ENCODE data around the gene CDX1.

- TF ChIP-seq POU2F2 (IDR thresholded peaks at IDR 0.05; ENCODE audit: low read depth, low read length) (no peak), POLR2A (IDR thresholded peaks at IDR 0.05; ENCODE audit: low read depth, low read length) (no peak), POLR2AphosphoS5 (IDR thresholded peaks at IDR 0.05; ENCODE audit: low read depth, low read length) (no peak), TAF1 (IDR thresholded peaks at IDR 0.05; ENCODE audit: low read depth, low read length) (no peak)
These were observed 37.1 kb upstream of the CDX1 start for GRCh38 chr5:150129454-150129812.

All from GM12891 (cell line).